Neural progenitor cell (in vitro differentiated cells): Measurements from ENCODE around the gene CDCP2.

Source experiments
- CTCF ChIP-seq: fragments of 200-600 bp; sonication (generic); IDR thresholded peaks from 2 replicates; pipeline ENCODE4 v1.5.1; 2017; ENCODE audit warnings: antibody characterized with exemption, mild to moderate bottlenecking
- EZH2phosphoT487 ChIP-seq: fragments of 200-600 bp; sonication (generic); IDR thresholded peaks from 2 replicates; pipeline ENCODE4 v1.6.1; 2017; ENCODE audit warnings: antibody characterized with exemption

GRCh38 chr1:54088385-54088784 lies 64.4 kb downstream of the CDCP2 start:
- no peak for TF ChIP-seq CTCF
- no peak for TF ChIP-seq EZH2phosphoT487
